ENCODE results near the gene DEPP1. TPM values are rescaled to one million over a fixed set of nuclear protein-coding genes. Genes with fewer than 3 reads are reported as not detected.
"Not testable (repeated sequence)": the region's sequence is repeated elsewhere in the genome, so short reads cannot be mapped to it uniquely, and the experiment has no call there.

The DEPP1 gene, protein sequence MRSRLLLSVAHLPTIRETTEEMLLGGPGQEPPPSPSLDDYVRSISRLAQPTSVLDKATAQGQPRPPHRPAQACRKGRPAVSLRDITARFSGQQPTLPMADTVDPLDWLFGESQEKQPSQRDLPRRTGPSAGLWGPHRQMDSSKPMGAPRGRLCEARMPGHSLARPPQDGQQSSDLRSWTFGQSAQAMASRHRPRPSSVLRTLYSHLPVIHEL
- total RNA-seq (36.0 TPM), polyA plus RNA-seq (ENCODE audit: insufficient read depth in 1 of 8, insufficient read length in 8 of 8, low replicate concordance in 1 of 8) (10 to 100 TPM; 12.5 to 44.6 (median 23.9) TPM)
- long read RNA-seq, donor 1, transcript DEPP1-201 (2 exons, 2,120 nt) = major isoform, 19 of 19 reads
- long read RNA-seq, donor 1, partial matches to known transcripts = 0 of 19 reads
- long read RNA-seq, donor 1, other reads (novel, unspliced or antisense) = 0 of 19 reads
- long read RNA-seq, donor 2, partial matches to known transcripts = 0 of 1 reads
- long read RNA-seq, donor 2, other reads (novel, unspliced or antisense) = 0 of 1 reads
- long read RNA-seq, donor 3, transcript DEPP1-201 (2 exons, 2,120 nt) = major isoform, 26 of 26 reads
- long read RNA-seq, donor 3, partial matches to known transcripts = 0 of 26 reads
- long read RNA-seq, donor 3, other reads (novel, unspliced or antisense) = 0 of 26 reads
- long read RNA-seq, donor 4, transcript DEPP1-201 (2 exons, 2,120 nt) = major isoform, 26 of 26 reads
- long read RNA-seq, donor 4, partial matches to known transcripts = 0 of 26 reads
- long read RNA-seq, donor 4, other reads (novel, unspliced or antisense) = 0 of 26 reads
- long read RNA-seq, donor 5, transcript DEPP1-201 (2 exons, 2,120 nt) = major isoform, 30 of 30 reads
- long read RNA-seq, donor 5, partial matches to known transcripts = 0 of 30 reads
- long read RNA-seq, donor 5, other reads (novel, unspliced or antisense) = 0 of 30 reads
- long read RNA-seq, donor 6, transcript DEPP1-201 (2 exons, 2,120 nt) = major isoform, 16 of 16 reads
- long read RNA-seq, donor 6, partial matches to known transcripts = 0 of 16 reads
- long read RNA-seq, donor 6, other reads (novel, unspliced or antisense) = 0 of 16 reads
- long read RNA-seq, donor 7, transcript DEPP1-201 (2 exons, 2,120 nt) = major isoform, 12 of 88 reads
- long read RNA-seq, donor 7, partial matches to known transcripts = 0 of 88 reads
- long read RNA-seq, donor 7, other reads (novel, unspliced or antisense) = 76 of 88 reads
- long read RNA-seq, donor 8, transcript DEPP1-201 (2 exons, 2,120 nt) = major isoform, 49 of 150 reads
- long read RNA-seq, donor 8, partial matches to known transcripts = 88 of 150 reads
- long read RNA-seq, donor 8, other reads (novel, unspliced or antisense) = 13 of 150 reads
- long read RNA-seq, donor 9, transcript DEPP1-201 (2 exons, 2,120 nt) = major isoform, 18 of 18 reads
- long read RNA-seq, donor 9, partial matches to known transcripts = 0 of 18 reads
- long read RNA-seq, donor 9, other reads (novel, unspliced or antisense) = 0 of 18 reads
- long read RNA-seq, donor 10, transcript DEPP1-201 (2 exons, 2,120 nt) = major isoform, 10 of 10 reads
- long read RNA-seq, donor 10, partial matches to known transcripts = 0 of 10 reads
- long read RNA-seq, donor 10, other reads (novel, unspliced or antisense) = 0 of 10 reads
- long read RNA-seq, donor 11, transcript DEPP1-201 (2 exons, 2,120 nt) = major isoform, 24 of 34 reads
- long read RNA-seq, donor 11, partial matches to known transcripts = 0 of 34 reads
- long read RNA-seq, donor 11, other reads (novel, unspliced or antisense) = 10 of 34 reads

DNA sequence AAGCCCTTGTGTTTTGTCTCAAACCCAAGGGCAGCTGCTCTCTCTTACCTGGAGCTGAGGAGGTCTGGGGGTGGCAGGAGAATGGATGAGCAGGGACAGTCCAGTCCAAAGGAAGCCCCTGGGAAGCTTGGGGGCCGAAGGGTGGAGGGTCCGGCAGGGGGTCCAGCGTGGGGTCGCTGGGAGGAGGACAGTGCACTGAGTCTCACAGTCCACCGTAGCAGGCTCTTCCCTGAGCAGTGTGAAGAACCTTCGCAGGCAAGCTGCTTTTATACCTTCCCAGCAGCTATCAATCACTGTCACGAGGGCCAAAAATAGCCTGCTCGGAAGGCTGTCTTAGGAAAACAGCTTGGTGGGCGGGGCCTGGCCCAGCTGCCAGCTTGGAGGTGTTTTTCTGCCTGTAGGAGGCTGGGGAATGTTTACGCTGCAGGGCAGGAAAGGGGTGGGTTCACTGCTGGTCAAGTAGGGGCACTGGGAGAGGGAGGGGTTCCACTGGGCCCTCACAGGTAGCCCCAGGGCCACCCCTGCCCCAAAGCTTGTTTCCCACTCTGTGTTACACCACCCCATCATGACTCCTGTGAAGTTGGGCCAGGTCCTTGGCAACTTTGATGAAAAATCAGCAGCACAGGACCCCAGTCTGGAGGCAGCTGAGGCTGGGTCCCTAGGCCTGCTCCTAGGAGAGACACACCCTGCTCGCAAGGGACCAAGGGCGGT is at the start of gene DEPP1:
TSS of gene DEPP1 (minus strand) at position 240 of the 711 bp plus-strand sequence. CDS start 779 bp downstream, outside the sequence.
- Histone ChIP-seq H3K4me1 (ENCODE audit: control insufficient read depth, insufficient read depth, low read length) (peaks cover 86% of the 10 kb centered on the region), H3K4me3 (ENCODE audit: low read length) (peak within 1 kb of the TSS; percentile 55), H3K27ac (ENCODE audit: low read length) (peak within 1 kb of the TSS; percentile 89), H3K36me3 (ENCODE audit: control insufficient read depth, insufficient read depth, low read length) (peaks cover 33% of the 10 kb centered on the region), H3K9me3 (replicated peaks; ENCODE audit: control insufficient read depth, low read depth, low read length) (no peaks in the 10 kb centered on the region), H3K27me3 (ENCODE audit: control insufficient read depth, insufficient read depth, low read length) (no peaks in the 10 kb centered on the region)
- 27% methylated on average over 8 of the region's 12 CpGs for WGBS (ENCODE audit: insufficient coverage)
- peak; percentile 92 for DNase-seq

DNA sequence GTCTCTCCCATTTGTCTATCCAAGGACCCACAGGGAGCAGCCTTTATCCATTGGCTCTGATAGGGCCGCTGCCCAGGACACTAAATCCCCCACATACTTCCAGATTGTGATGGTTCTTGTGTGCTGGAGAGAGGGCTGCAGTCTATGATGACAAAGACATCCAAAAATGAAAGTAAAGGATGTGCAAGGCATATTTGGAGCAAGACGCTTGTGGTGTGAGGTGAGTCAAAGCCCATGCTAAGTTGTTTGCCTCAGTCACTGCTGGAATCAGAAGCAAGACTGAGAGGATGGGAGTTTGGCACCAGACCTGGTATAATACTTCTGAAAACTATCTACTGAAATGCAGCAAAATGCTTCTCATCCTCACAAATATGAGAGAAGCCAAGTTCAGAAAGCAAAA is 44.8 kb upstream of the DEPP1 start:
- no peaks in the 10 kb centered on the region for H3K27me3 ChIP-seq (ENCODE audit: control insufficient read depth, insufficient read depth, low read length)
- H3K27ac ChIP-seq (ENCODE audit: low read length) = no peak overlapping the region
- H3K4me3 ChIP-seq (ENCODE audit: low read length) = no peak overlapping the region
- DNase-seq = no peak
- H3K36me3 ChIP-seq (ENCODE audit: control insufficient read depth, insufficient read depth, low read length) = no peaks in the 10 kb centered on the region
- H3K9me3 ChIP-seq (replicated peaks; ENCODE audit: control insufficient read depth, low read depth, low read length) = no peaks in the 10 kb centered on the region
- H3K4me1 ChIP-seq (ENCODE audit: control insufficient read depth, insufficient read depth, low read length) = no peaks in the 10 kb centered on the region
- 86% methylated on average over 1 of the region's 2 CpGs for WGBS (ENCODE audit: insufficient coverage)

DNA sequence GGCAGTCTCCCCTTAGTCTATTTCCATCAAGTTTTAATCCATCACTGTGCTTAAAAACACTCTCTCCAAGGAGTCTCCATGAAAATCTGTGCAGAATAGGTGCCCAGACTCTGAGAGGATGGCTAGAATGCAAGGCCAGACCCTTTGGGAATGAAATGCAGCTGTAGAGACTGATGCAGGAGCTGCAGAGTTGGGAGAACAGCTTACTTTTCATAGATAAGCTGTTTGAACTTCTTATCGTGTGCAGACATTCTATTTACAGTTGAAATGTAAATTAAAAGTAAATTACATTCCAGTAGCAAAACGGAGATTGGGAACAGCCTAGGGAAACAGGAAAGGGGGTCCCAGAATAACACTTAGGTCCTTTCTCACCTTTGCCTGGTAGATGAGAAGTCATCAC is 37.0 kb upstream of the DEPP1 start:
- H3K36me3 ChIP-seq (ENCODE audit: control insufficient read depth, insufficient read depth, low read length) = no peaks in the 10 kb centered on the region
- WGBS (ENCODE audit: insufficient coverage) = no CpG with 5 or more reads among the region's 2 CpGs
- no peak for DNase-seq
- H3K27me3 ChIP-seq (ENCODE audit: control insufficient read depth, insufficient read depth, low read length) = no peaks in the 10 kb centered on the region
- no peak overlapping the region for H3K27ac ChIP-seq (ENCODE audit: low read length)
- H3K4me1 ChIP-seq (ENCODE audit: control insufficient read depth, insufficient read depth, low read length) = no peaks in the 10 kb centered on the region
- H3K4me3 ChIP-seq (ENCODE audit: low read length) = no peak overlapping the region
- no peaks in the 10 kb centered on the region for H3K9me3 ChIP-seq (replicated peaks; ENCODE audit: control insufficient read depth, low read depth, low read length)

DNA sequence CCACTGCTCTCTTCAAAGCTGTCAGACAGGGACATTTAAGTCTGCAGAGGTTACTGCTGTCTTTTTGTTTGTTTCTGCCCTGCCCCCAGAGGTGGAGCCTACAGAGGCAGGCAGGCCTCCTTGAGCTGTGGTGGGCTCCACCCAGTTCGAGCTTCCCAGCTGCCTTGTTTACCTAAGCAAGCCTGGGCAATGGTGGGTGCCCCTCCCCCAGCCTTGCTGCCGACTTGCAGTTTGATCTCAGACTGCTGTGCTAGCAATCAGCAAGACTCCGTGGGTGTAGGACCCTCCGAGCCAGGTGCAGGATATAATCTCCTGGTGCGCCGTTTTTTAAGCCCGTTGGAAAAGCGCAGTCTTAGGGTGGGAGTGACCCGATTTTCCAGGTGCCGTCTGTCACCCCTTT is 35.9 kb upstream of the DEPP1 start:
- not testable (repeated sequence) for H3K27me3 ChIP-seq (ENCODE audit: control insufficient read depth, insufficient read depth, low read length); H3K4me1 ChIP-seq (ENCODE audit: control insufficient read depth, insufficient read depth, low read length); DNase-seq; H3K4me3 ChIP-seq (ENCODE audit: low read length); H3K9me3 ChIP-seq (replicated peaks; ENCODE audit: control insufficient read depth, low read depth, low read length); H3K27ac ChIP-seq (ENCODE audit: low read length); H3K36me3 ChIP-seq (ENCODE audit: control insufficient read depth, insufficient read depth, low read length)
- no CpG with 5 or more reads among the region's 10 CpGs for WGBS (ENCODE audit: insufficient coverage)

DNA sequence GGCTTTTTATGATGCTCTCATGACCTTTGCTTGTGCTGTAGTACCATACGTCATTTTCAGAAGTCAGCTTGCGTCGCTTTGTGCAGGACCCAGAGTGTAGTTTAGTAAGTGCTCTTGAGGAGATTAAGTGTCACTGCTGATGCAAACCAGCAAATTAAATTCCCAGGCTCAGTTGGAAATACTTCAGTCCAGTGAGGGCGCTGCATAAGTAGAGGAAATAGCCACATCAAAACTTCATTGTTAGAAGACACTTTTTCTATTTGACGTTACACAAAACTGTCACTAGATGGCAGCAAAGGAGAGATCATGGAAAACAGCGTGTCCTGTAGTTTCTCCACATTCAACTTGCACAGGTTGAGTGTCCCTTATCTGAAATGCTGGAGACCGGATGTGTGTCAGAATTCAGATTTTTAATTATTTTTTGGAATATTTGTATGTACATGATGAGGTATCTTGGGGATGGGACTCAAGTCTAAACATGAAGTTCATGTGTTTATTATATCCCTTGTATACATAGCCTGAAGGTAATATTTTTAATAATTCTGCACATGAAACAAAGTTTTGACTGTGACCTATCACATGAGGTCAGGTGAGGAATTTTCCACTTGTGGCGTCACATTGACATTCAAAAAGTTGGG is 30.0 kb upstream of the DEPP1 start:
- peak; percentile 91 for DNase-seq
- Histone ChIP-seq H3K36me3 (ENCODE audit: control insufficient read depth, insufficient read depth, low read length) (peaks cover 12% of the 10 kb centered on the region), H3K27me3 (ENCODE audit: control insufficient read depth, insufficient read depth, low read length) (no peaks in the 10 kb centered on the region), H3K27ac (ENCODE audit: low read length) (no peak overlapping the region), H3K9me3 (replicated peaks; ENCODE audit: control insufficient read depth, low read depth, low read length) (peaks cover 2% of the 10 kb centered on the region), H3K4me1 (ENCODE audit: control insufficient read depth, insufficient read depth, low read length) (peaks cover 2% of the 10 kb centered on the region), H3K4me3 (ENCODE audit: low read length) (no peak overlapping the region)
- WGBS (ENCODE audit: insufficient coverage) = 30% methylated on average over 2 of the region's 8 CpGs

DNA sequence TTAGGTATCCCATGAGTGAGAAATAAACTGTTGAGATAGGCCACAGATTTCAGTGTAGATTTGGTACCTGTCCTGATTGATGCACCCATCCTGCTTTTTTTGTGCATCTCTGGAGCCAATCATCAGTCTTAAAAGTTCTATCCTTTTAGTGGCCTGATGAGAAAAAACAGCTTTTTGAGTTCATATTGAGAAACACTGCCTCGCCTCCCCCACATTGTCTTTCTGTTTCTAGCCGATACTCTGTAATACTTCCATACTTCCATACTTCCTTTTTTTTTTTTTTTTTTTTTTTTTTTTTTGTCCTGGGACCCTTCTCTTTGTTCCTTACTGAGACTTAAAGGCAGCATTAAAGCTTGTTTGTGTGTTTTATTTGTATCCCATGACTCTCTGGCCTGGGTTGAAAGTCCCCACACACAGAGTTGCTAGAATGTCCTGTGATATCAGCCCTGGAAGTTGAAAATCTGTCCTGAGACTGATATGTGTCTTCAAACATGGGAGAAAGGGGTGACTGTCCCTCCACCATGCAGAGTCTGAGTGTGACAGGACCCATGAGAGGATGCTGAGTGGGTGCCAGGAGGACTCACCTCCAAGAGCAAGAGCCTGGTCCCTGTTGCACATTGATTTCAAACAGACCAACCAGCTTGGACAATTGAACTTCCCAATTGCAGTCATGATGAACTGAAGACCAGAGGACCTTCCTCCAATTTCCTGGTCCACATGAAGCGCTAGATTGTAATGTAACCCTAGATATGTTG is 27.8 kb upstream of the DEPP1 start:
- H3K9me3 ChIP-seq (replicated peaks; ENCODE audit: control insufficient read depth, low read depth, low read length) = peaks cover 8% of the 10 kb centered on the region
- 86% methylated on average over 1 of the region's 3 CpGs for WGBS (ENCODE audit: insufficient coverage)
- peaks cover 2% of the 10 kb centered on the region for H3K4me1 ChIP-seq (ENCODE audit: control insufficient read depth, insufficient read depth, low read length)
- peak; percentile 3 for DNase-seq
- H3K27me3 ChIP-seq (ENCODE audit: control insufficient read depth, insufficient read depth, low read length) = no peaks in the 10 kb centered on the region
- no peak overlapping the region for H3K4me3 ChIP-seq (ENCODE audit: low read length)
- H3K27ac ChIP-seq (ENCODE audit: low read length) = no peak overlapping the region
- peaks cover 15% of the 10 kb centered on the region for H3K36me3 ChIP-seq (ENCODE audit: control insufficient read depth, insufficient read depth, low read length)

DNA sequence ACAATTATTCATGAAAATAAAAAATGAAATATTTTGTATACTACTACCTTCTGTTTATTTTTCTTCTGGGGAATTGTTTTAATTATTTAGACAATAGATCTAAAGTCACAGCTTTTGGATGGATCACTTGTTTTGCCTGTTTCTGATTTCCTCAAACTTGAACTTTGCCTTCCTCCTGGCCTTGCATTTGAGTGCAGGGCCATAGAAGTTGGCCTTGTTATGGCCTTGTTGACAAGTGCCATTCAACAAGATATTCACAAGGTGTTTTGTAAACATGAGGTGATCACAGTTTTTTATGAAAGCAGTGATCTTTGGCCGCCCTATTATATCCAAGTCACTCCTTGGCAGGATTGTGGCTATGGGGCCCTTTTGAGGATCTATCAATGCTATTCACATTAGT is 26.7 kb upstream of the DEPP1 start:
- no CpG with 5 or more reads among the region's 1 CpG for WGBS (ENCODE audit: insufficient coverage)
- H3K4me3 ChIP-seq (ENCODE audit: low read length) = no peak overlapping the region
- peaks cover 5% of the 10 kb centered on the region for H3K4me1 ChIP-seq (ENCODE audit: control insufficient read depth, insufficient read depth, low read length)
- H3K27ac ChIP-seq (ENCODE audit: low read length) = no peak overlapping the region
- peaks cover 8% of the 10 kb centered on the region for H3K9me3 ChIP-seq (replicated peaks; ENCODE audit: control insufficient read depth, low read depth, low read length)
- peaks cover 15% of the 10 kb centered on the region for H3K36me3 ChIP-seq (ENCODE audit: control insufficient read depth, insufficient read depth, low read length)
- DNase-seq = no peak
- H3K27me3 ChIP-seq (ENCODE audit: control insufficient read depth, insufficient read depth, low read length) = no peaks in the 10 kb centered on the region

DNA sequence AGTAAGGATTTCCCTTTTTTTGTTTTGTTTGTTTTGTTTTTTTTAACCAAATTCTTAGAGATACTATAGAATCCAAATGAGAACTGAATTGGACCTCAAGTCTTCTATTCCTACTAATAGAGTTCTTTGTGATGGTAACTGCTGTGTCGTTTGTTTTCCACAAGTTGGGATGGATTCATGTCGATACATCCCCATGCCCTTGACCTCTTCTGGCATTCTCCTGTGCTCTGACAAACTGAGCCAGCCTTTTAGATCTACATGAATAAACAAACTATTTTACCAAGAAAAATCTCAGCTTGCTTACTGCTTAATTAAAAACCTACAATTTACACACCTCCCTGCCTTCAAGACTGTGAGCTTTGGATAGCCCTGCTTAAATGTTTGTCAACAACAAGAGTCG is 26.1 kb upstream of the DEPP1 start:
- H3K27ac ChIP-seq (ENCODE audit: low read length) = no peak overlapping the region
- H3K4me1 ChIP-seq (ENCODE audit: control insufficient read depth, insufficient read depth, low read length) = peaks cover 9% of the 10 kb centered on the region
- no peak overlapping the region for H3K4me3 ChIP-seq (ENCODE audit: low read length)
- WGBS (ENCODE audit: insufficient coverage) = 86% methylated on average over 1 of the region's 3 CpGs
- no peaks in the 10 kb centered on the region for H3K27me3 ChIP-seq (ENCODE audit: control insufficient read depth, insufficient read depth, low read length)
- peaks cover 15% of the 10 kb centered on the region for H3K36me3 ChIP-seq (ENCODE audit: control insufficient read depth, insufficient read depth, low read length)
- peak; percentile 0 for DNase-seq
- H3K9me3 ChIP-seq (replicated peaks; ENCODE audit: control insufficient read depth, low read depth, low read length) = peaks cover 8% of the 10 kb centered on the region
